ENCODE measurements around the gene GPRASP1. TPM values are rescaled to one million over a fixed set of nuclear protein-coding genes. Genes with fewer than 3 reads are reported as not detected.
"Not testable (repeated sequence)": the region's sequence is repeated elsewhere in the genome, so short reads cannot be mapped to it uniquely, and the experiment has no call there.

Gene GPRASP1
- 10.8 TPM for polyA plus RNA-seq (2012; ENCODE audit: insufficient read depth, insufficient read length)

GRCh38 chrX:102651242-102652011 is at the start of gene GPRASP1:
Gene GPRASP1 (plus strand): TSS chrX:102651483. CDS start chrX:102653914, 2,431 bp downstream.
- DNase-seq (ENCODE audit: low read depth, low spot score), result no peak
- H3K4me3 ChIP-seq (ENCODE audit: low read length), result no peak within 1 kb of the TSS

- DNase-seq (ENCODE audit: low read depth, low spot score), result no peak
- no peak overlapping the region for H3K4me3 ChIP-seq (ENCODE audit: low read length)
These were observed 47.0 kb upstream of the GPRASP1 start for GRCh38 chrX:102604327-102604726.

- H3K4me3 ChIP-seq (ENCODE audit: low read length), result no peak overlapping the region
- DNase-seq (ENCODE audit: low read depth, low spot score), result no peak
These were observed 45.2 kb upstream of the GPRASP1 start for GRCh38 chrX:102606115-102606514.

- no peak for DNase-seq (ENCODE audit: low read depth, low spot score)
- no peak overlapping the region for H3K4me3 ChIP-seq (ENCODE audit: low read length)
These were observed 40.4 kb upstream of the GPRASP1 start for GRCh38 chrX:102610905-102611304.

- DNase-seq (ENCODE audit: low read depth, low spot score), result no peak
- H3K4me3 ChIP-seq (ENCODE audit: low read length), result no peak overlapping the region
These were observed 27.2 kb upstream of the GPRASP1 start for GRCh38 chrX:102624105-102624504.

GRCh38 chrX:102627640-102628039 is 23.6 kb upstream of the GPRASP1 start:
- no peak for DNase-seq (ENCODE audit: low read depth, low spot score)

GRCh38 chrX:102637561-102637960 is 13.7 kb upstream of the GPRASP1 start:
- no peak overlapping the region for H3K4me3 ChIP-seq (ENCODE audit: low read length)
- DNase-seq (ENCODE audit: low read depth, low spot score), result no peak

More at GRCh38 chrX:102627640-102628039, 23.6 kb upstream of the GPRASP1 start:
- no peak overlapping the region for H3K4me3 ChIP-seq (ENCODE audit: low read length)

- DNase-seq (ENCODE audit: low read depth, low spot score), result no peak
- no peak overlapping the region for H3K4me3 ChIP-seq (ENCODE audit: low read length)
These were observed 411 bp upstream of the GPRASP1 start for GRCh38 chrX:102650903-102651241.

GRCh38 chrX:102652031-102652688 is 877 bp downstream of the GPRASP1 start:
- no peak overlapping the region for H3K4me3 ChIP-seq (ENCODE audit: low read length)

GRCh38 chrX:102654696-102655095 is 3.4 kb downstream of the GPRASP1 start:
- H3K4me3 ChIP-seq (ENCODE audit: low read length), result no peak overlapping the region
- no peak for DNase-seq (ENCODE audit: low read depth, low spot score)

More at GRCh38 chrX:102652031-102652688, 877 bp downstream of the GPRASP1 start:
- DNase-seq (ENCODE audit: low read depth, low spot score), result peak; percentile 6

GRCh38 chrX:102658556-102658955 is 7.3 kb downstream of the GPRASP1 start:
- no peak for DNase-seq (ENCODE audit: low read depth, low spot score)
- no peak overlapping the region for H3K4me3 ChIP-seq (ENCODE audit: low read length)

GRCh38 chrX:102659790-102660757 is 8.8 kb downstream of the GPRASP1 start:
- DNase-seq (ENCODE audit: low read depth, low spot score), result no peak
- no peak overlapping the region for H3K4me3 ChIP-seq (ENCODE audit: low read length)

GRCh38 chrX:102663820-102664219 is 12.5 kb downstream of the GPRASP1 start:
- not testable (repeated sequence) for DNase-seq (ENCODE audit: low read depth, low spot score); H3K4me3 ChIP-seq (ENCODE audit: low read length)

GRCh38 chrX:102667034-102667433 is 15.8 kb downstream of the GPRASP1 start:
- H3K4me3 ChIP-seq (ENCODE audit: low read length); DNase-seq (ENCODE audit: low read depth, low spot score): not testable (repeated sequence)

- no peak overlapping the region for H3K4me3 ChIP-seq (ENCODE audit: low read length)
- DNase-seq (ENCODE audit: low read depth, low spot score), result no peak
These were observed 18.2 kb downstream of the GPRASP1 start for GRCh38 chrX:102669526-102669925.

GRCh38 chrX:102672856-102673255 is 21.6 kb downstream of the GPRASP1 start:
- H3K4me3 ChIP-seq (ENCODE audit: low read length), result no peak overlapping the region
- DNase-seq (ENCODE audit: low read depth, low spot score), result no peak

- H3K4me3 ChIP-seq (ENCODE audit: low read length); DNase-seq (ENCODE audit: low read depth, low spot score): not testable (repeated sequence)
These were observed 26.2 kb downstream of the GPRASP1 start for GRCh38 chrX:102677479-102677878.

GRCh38 chrX:102684772-102685520 is 33.7 kb downstream of the GPRASP1 start:
- no peak overlapping the region for H3K4me3 ChIP-seq (ENCODE audit: low read length)
- no peak for DNase-seq (ENCODE audit: low read depth, low spot score)

- DNase-seq (ENCODE audit: low read depth, low spot score), result no peak
- H3K4me3 ChIP-seq (ENCODE audit: low read length), result no peak overlapping the region
These were observed 43.5 kb downstream of the GPRASP1 start for GRCh38 chrX:102694749-102695148.
